Measurements from ENCODE around the gene GPSM1. TPM values are rescaled to one million over a fixed set of nuclear protein-coding genes. Genes with fewer than 3 reads are reported as not detected.

GPSM1 gene
- total RNA-seq, 1 donor from 2014 or later, result 6.2 TPM

DNA sequence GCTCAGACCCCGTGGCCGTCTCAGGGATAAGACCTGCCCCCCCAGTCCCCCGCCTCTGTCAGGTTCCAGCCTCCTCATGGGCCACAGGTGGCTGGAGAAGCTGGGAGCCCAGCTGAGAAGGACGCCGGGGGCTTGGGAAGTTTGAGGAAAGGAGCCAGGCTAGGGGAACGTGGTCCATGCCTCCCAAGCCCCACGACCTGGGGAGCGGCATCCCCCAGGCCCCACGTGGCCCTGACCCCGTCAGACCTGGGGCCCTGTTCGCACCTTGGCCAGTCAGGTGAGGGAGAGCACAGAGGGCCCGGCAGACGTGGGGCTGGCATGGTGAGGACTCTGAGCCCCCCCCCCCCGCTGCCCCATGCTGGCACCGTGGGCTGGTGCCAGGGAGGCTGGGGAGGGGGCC lies 3.7 kb downstream of the GPSM1 start:
- Mint-ChIP-seq H3K4me1 (peaks cover 18% of the 10 kb centered on the region), H3K4me3 (no peak overlapping the region), H3K36me3 (no peaks in the 10 kb centered on the region), H3K27me3 (ENCODE audit: insufficient read depth, low read depth) (peaks cover 4% of the 10 kb centered on the region), H3K27ac (no peak overlapping the region), H3K9me3 (no peaks in the 10 kb centered on the region)
- Histone ChIP-seq H3K4me2 (no peak overlapping the region), H3K9ac (no peak overlapping the region), H3K9me3 (ENCODE audit: low read depth) (no peaks in the 10 kb centered on the region), H3K4me3 (no peak overlapping the region), H3K27me3 (no peaks in the 10 kb centered on the region), H3F3A (ENCODE audit: low read depth) (peaks cover 16% of the 10 kb centered on the region), H2AFZ (replicated peaks) (no peak overlapping the region), H3K79me2 (ENCODE audit: low read depth) (peaks cover 34% of the 10 kb centered on the region), H4K20me1 (ENCODE audit: low read depth) (peaks cover 51% of the 10 kb centered on the region), H3K36me3 (no peaks in the 10 kb centered on the region), H3K4me1 (peaks cover 27% of the 10 kb centered on the region), H3K27ac (no peak overlapping the region)
- TF ChIP-seq EZH2phosphoT487 (IDR thresholded peaks at IDR 0.05) (no peak), EZH2 (IDR thresholded peaks at IDR 0.05) (no peak)
- TF ChIP-seq, protein P1, sequence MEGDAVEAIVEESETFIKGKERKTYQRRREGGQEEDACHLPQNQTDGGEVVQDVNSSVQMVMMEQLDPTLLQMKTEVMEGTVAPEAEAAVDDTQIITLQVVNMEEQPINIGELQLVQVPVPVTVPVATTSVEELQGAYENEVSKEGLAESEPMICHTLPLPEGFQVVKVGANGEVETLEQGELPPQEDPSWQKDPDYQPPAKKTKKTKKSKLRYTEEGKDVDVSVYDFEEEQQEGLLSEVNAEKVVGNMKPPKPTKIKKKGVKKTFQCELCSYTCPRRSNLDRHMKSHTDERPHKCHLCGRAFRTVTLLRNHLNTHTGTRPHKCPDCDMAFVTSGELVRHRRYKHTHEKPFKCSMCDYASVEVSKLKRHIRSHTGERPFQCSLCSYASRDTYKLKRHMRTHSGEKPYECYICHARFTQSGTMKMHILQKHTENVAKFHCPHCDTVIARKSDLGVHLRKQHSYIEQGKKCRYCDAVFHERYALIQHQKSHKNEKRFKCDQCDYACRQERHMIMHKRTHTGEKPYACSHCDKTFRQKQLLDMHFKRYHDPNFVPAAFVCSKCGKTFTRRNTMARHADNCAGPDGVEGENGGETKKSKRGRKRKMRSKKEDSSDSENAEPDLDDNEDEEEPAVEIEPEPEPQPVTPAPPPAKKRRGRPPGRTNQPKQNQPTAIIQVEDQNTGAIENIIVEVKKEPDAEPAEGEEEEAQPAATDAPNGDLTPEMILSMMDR (IDR thresholded peaks at IDR 0.05), result no peak
- DNase-seq (ENCODE audit: low spot score), result no peak

DNA sequence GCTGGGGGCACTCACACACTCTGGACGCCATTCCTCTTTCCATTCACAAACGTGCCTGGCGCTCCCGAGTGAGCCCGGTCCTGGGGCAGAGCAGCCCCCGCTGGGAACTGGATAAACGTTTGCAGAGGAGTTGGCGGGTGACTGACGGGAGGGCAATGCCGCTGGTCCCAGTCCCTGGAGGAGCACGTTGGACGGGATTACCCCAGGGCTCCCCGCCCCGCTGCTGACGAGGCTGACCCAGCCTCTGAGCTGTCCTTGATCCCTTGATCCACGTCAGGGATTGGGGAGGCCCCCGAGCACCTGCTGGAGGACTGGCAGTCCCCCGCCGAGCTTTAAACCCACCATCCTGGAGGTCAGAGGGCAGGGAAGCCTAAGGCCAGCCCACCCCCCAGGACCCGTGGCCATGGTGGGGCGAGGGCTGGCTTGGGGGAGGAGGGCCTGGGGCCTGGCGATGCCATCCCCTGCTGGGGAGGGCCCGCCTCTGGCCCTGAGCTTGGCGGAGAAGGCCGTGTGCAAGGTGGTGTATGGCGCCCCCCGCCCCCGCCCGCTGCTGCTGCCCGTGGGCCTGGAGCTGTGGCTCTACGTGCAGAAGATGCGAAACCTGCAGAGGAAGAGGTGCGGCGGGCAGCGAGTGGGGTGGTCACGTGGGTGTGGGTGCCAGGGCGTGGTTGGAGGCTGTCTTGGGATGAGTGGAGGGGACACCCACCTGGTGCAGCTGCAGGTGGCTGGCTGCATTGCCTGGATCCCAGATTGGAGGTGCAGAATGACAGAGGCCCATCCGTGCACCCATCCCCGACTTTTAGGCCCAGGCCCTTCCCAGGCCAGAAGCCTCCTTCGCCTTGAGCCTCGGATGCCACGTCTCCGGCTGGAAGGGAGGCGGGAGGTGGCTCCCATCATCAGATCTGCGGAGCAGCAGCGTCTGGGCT lies 4.5 kb downstream of the GPSM1 start:
- H3K36me3 ChIP-seq, result no peaks in the 10 kb centered on the region
- Mint-ChIP-seq H3K27ac (no peak overlapping the region), H3K4me3 (no peak overlapping the region), H3K36me3 (no peaks in the 10 kb centered on the region), H3K9me3 (no peaks in the 10 kb centered on the region), H3K27me3 (ENCODE audit: insufficient read depth, low read depth) (peaks cover 4% of the 10 kb centered on the region), H3K4me1 (peaks cover 14% of the 10 kb centered on the region)
- no peak overlapping the region for H3K4me2 ChIP-seq
- H3K27ac ChIP-seq, result no peak overlapping the region
- no peaks in the 10 kb centered on the region for H3K27me3 ChIP-seq
- no peak overlapping the region for H2AFZ ChIP-seq (replicated peaks)
- TF ChIP-seq EZH2 (IDR thresholded peaks at IDR 0.05) (no peak), EZH2phosphoT487 (IDR thresholded peaks at IDR 0.05) (no peak)
- TF ChIP-seq, protein P1 (IDR thresholded peaks at IDR 0.05), result no peak
- H3K9ac ChIP-seq, result no peak overlapping the region
- H3K9me3 ChIP-seq (ENCODE audit: low read depth), result no peaks in the 10 kb centered on the region
- peaks cover 9% of the 10 kb centered on the region for H3F3A ChIP-seq (ENCODE audit: low read depth)
- DNase-seq (ENCODE audit: low spot score), result peak; percentile 29
- peaks cover 34% of the 10 kb centered on the region for H3K79me2 ChIP-seq (ENCODE audit: low read depth)
- peaks cover 19% of the 10 kb centered on the region for H3K4me1 ChIP-seq
- no peak overlapping the region for H3K4me3 ChIP-seq
- peaks cover 51% of the 10 kb centered on the region for H4K20me1 ChIP-seq (ENCODE audit: low read depth)

DNA sequence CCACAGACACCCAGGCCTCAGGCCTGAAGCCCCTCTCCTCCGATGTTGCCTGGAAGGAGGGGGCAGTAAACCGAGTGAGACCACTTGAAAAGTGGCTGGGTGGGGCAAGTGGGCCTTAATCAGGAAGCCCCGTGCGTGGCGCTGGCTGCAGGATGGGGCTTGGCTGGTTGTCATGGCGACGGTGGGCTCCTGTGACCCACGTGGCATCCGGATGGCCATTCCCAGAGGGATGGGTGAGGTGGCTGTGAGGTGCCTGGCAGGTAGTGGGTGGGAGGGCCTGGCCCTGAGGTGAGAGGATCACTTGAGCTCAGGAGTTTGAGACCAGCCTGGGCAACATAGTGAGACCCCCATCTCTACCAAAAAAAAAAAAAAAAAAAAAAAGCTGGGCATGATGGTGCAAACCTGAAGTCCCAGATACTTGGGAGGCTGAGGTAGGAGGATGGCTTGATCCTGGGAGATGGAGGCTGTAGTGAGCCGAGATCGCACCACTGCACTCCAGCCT lies 5.2 kb downstream of the GPSM1 start:
- Histone ChIP-seq H3K27me3 (no peaks in the 10 kb centered on the region), H3K4me3 (no peak overlapping the region), H3K4me2 (no peak overlapping the region), H3K9me3 (ENCODE audit: low read depth) (no peaks in the 10 kb centered on the region), H3K79me2 (ENCODE audit: low read depth) (peaks cover 34% of the 10 kb centered on the region), H3K36me3 (no peaks in the 10 kb centered on the region), H3K9ac (no peak overlapping the region), H2AFZ (replicated peaks) (no peak overlapping the region), H3K27ac (no peak overlapping the region), H3K4me1 (peaks cover 16% of the 10 kb centered on the region), H4K20me1 (ENCODE audit: low read depth) (peaks cover 51% of the 10 kb centered on the region), H3F3A (ENCODE audit: low read depth) (peaks cover 6% of the 10 kb centered on the region)
- Mint-ChIP-seq H3K4me1 (peaks cover 13% of the 10 kb centered on the region), H3K27ac (no peak overlapping the region), H3K27me3 (ENCODE audit: insufficient read depth, low read depth) (peaks cover 4% of the 10 kb centered on the region), H3K36me3 (no peaks in the 10 kb centered on the region), H3K4me3 (no peak overlapping the region), H3K9me3 (no peaks in the 10 kb centered on the region)
- TF ChIP-seq, protein P1 (IDR thresholded peaks at IDR 0.05), result no peak
- TF ChIP-seq EZH2phosphoT487 (IDR thresholded peaks at IDR 0.05), result no peak
- no peak for TF ChIP-seq EZH2 (IDR thresholded peaks at IDR 0.05)
- no peak for DNase-seq (ENCODE audit: low spot score)
